ENCODE results near the gene CIDEB.

The CIDEB gene

DNA sequence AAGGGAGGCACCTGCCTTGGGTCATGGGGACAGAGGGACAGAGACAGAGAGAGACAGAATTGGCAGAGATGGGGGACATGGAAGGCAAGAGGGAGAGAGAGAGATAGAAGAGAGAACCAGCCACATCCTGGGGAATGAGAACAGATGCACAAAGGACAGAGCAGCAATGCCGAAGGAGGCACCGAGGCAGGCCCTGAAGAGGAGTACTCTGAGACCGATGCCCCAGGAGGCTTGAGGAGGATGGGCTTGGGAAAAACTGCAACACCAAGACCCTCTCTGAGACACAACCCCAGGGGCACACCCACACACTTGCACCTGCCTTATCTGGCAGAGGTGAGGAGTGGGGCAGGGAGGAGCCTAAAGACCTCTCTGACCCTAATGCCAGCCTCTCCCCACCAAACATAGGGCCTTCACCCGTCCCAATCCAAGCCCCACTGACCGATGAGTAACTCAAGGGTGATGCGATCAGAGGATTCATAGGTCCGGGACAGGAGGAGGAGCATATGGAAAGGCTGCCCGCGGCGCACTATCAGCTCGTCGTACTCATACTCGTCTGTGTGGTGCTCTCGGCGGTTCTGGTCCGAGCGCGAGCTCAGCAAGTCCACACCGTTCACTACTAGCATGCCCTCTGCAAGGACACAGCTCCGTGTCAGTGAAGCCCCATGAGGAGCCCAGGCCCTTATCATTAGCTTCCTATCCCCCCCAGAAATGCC lies 46.4 kb downstream of the CIDEB start:
- no peak overlapping the region for H3K9ac ChIP-seq (ENCODE audit: low read depth, low read length)
- no peak overlapping the region for H3K27ac ChIP-seq (ENCODE audit: low read length)

DNA sequence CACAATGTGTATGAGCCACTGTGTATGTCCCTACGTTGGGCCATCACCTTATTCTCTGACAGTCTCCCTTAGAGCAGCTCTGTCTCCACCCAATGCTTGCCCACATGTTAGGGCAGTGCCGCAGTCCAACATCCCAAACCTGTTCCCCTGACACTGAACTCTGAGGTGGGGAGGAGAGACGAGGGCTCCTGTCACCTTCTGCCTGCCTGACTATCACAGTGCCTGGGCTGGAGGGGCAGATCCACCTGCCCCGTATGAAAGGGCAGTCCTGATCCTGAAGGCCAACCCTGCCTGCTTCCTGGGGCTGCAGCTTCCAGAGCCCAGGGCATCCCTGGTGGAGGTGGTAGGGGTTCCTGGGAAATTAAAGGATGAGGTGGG lies 47.0 kb downstream of the CIDEB start:
- H3K27ac ChIP-seq (ENCODE audit: low read length) = no peak overlapping the region
- no peak overlapping the region for H3K9ac ChIP-seq (ENCODE audit: low read depth, low read length)
- H3K9me3 ChIP-seq (ENCODE audit: insufficient read depth, low read depth, low read length) = no peaks in the 10 kb centered on the region
- peaks cover 4% of the 10 kb centered on the region; the same call in 1 of the 2 replicates for H3K4me1 ChIP-seq (ENCODE audit: insufficient read depth, low read length)
- H3K4me3 ChIP-seq (ENCODE audit: low read length) = no peak overlapping the region
- H3K27me3 ChIP-seq (ENCODE audit: insufficient read depth, low read length) = no peaks in the 10 kb centered on the region
- no peaks in the 10 kb centered on the region for H3K36me3 ChIP-seq (ENCODE audit: insufficient read depth, low read depth, low read length)

More for the DNA sequence above, 46.4 kb downstream of the CIDEB start:
- Histone ChIP-seq H3K36me3 (ENCODE audit: insufficient read depth, low read depth, low read length) (no peaks in the 10 kb centered on the region), H3K27me3 (ENCODE audit: insufficient read depth, low read length) (no peaks in the 10 kb centered on the region), H3K9me3 (ENCODE audit: insufficient read depth, low read depth, low read length) (no peaks in the 10 kb centered on the region), H3K4me3 (ENCODE audit: low read length) (no peak overlapping the region), H3K4me1 (ENCODE audit: insufficient read depth, low read length) (peaks cover 4% of the 10 kb centered on the region; the same call in 1 of the 2 replicates)

DNA sequence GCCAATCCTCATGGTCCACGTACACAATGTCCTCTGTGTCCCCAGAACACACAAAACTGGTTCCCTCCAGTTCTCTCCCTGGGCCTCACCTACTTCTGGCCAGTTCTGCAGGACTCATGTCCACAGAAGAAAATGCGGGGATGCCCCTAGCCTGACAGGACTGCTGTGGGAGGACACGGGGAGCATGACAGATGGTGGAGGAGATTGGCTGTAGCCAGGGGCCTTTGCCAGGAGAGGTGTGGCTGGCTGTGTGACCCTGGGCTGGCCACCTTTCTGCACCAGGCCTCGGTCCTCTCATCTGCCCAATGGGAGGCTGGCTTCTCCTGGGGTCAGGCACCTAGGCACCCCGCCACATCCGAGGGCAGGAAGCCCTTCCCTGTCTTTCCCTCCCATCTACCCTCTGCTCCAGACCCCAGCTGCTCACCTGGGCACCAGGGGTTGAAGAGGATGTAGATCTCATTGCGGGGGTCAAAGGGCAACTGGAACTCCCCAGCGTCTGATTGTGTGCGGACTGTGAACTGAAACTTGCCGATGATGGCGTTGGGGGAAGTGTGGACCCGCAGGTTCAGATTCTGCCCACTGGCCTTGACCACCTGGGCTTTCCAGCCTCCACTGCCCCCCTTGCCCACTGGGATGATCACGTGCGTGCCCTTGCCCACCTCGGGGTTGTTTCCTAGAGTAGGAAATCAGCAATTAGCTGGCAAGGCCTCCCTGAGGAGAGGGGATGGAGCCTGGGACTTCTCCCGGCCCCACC lies 47.6 kb downstream of the CIDEB start:
- Histone ChIP-seq H3K4me1 (ENCODE audit: insufficient read depth, low read length) (peaks cover 4% of the 10 kb centered on the region; the same call in 1 of the 2 replicates), H3K9ac (ENCODE audit: low read depth, low read length) (no peak overlapping the region; the same call in 1 of the 2 replicates), H3K36me3 (ENCODE audit: insufficient read depth, low read depth, low read length) (no peaks in the 10 kb centered on the region), H3K27ac (ENCODE audit: low read length) (no peak overlapping the region), H3K4me3 (ENCODE audit: low read length) (no peak overlapping the region), H3K9me3 (ENCODE audit: insufficient read depth, low read depth, low read length) (no peaks in the 10 kb centered on the region), H3K27me3 (ENCODE audit: insufficient read depth, low read length) (no peaks in the 10 kb centered on the region)

DNA sequence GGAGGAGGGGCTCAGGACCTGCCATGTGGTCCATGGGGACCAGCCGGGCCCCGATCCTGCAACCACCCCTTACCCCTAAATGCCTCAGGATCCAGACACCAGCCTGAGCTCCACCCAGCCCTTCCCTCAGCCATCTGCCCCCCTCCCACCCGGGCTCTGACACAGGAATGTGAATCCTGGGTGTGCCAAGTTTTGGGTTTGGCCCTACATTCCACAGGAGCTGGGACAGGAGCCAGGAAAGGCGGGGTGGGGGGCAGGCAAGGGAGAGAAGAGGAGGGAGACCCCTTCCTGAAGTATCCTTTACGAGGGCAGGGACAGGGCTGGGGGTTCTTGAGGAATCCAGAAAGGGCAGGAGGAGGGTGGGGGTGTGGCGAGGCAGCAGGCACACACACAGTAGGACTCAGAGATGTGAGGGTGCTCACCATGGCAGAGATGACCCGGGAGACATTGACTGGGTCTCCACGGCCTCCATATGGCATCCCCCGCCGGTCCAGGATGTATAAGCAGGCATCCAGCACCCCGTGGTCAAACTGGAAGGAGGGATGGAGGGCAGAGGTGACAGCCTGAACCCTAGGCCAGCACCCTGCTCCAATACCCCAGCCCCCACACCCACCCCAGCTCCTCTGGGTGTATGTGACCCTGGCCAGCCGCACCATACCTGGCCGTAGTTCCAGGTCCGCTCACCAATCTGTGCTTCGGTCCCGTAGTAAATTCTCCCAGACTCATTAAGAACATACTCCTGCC lies 48.3 kb downstream of the CIDEB start:
- H3K27me3 ChIP-seq (ENCODE audit: insufficient read depth, low read length) = no peaks in the 10 kb centered on the region
- no peaks in the 10 kb centered on the region for H3K9me3 ChIP-seq (ENCODE audit: insufficient read depth, low read depth, low read length)
- no peaks in the 10 kb centered on the region for H3K36me3 ChIP-seq (ENCODE audit: insufficient read depth, low read depth, low read length)
- H3K27ac ChIP-seq (ENCODE audit: low read length) = no peak overlapping the region
- H3K9ac ChIP-seq (ENCODE audit: low read depth, low read length) = no peak overlapping the region
- H3K4me3 ChIP-seq (ENCODE audit: low read length) = no peak overlapping the region
- peaks cover 4% of the 10 kb centered on the region; the same call in 1 of the 2 replicates for H3K4me1 ChIP-seq (ENCODE audit: insufficient read depth, low read length)

DNA sequence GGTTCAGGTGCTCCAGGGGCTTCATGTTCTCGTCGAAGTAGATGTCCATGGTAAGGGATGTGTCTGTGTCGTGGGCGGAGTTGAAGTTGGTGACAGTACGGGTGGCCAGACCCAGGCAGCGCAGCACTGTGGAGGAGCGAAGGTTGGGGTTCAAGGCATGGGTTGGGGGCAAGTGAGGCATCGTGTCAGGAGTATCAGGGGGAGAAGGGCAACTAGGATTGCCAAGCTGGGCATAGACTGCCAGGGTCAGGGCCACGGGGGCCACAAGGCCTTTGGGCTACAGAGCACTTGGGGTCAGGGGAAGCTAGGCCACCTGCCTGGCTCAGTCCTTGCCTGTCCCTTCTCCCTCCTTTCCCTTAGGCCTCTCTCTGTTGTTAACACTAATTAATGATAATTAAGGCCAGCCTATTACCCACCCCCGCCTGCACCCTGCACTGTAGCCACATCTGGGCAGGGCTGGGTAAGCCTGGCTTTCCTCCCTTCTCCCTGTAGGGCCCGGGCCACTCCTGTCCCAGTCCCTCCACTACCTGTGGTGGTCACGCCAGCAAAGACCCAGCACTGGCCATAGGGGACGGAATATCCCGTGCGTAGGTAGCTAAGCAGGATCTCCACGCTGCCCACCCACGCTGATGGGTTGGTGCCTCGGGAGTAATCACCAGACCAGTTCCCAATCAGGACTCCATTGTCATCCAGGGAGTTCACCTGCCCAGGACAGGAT lies 49.1 kb downstream of the CIDEB start:
- H3K27me3 ChIP-seq (ENCODE audit: insufficient read depth, low read length) = no peaks in the 10 kb centered on the region
- H3K36me3 ChIP-seq (ENCODE audit: insufficient read depth, low read depth, low read length) = no peaks in the 10 kb centered on the region
- no peak overlapping the region for H3K9ac ChIP-seq (ENCODE audit: low read depth, low read length)
- H3K4me1 ChIP-seq (ENCODE audit: insufficient read depth, low read length) = 0 out of 2 replicates have a peak, but pooled peaks cover under 1% of the 10 kb centered on the region
- no peak overlapping the region for H3K27ac ChIP-seq (ENCODE audit: low read length)
- H3K9me3 ChIP-seq (ENCODE audit: insufficient read depth, low read depth, low read length) = no peaks in the 10 kb centered on the region
- no peak overlapping the region for H3K4me3 ChIP-seq (ENCODE audit: low read length)

DNA sequence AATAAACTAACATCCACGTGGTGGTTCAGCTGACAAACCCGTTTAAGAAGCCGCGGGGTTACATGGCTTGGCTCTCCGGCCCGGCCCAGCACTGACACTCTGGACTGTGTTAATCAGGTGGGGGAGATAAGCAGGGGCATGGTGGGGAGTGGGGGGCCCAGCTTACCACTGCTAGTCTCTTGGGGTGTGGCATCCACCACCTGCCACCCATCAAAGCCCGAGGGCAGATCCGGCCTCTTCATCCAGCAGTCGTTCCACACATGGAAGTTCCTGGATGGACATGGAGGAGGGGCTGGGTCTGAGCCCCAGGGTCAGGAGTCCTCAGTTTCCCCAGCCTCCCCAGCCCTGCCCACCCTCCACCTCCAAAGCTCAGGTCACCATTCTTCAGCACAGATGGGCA lies 49.7 kb downstream of the CIDEB start:
- no peak overlapping the region for H3K9ac ChIP-seq (ENCODE audit: low read depth, low read length)
- no peak overlapping the region for H3K4me3 ChIP-seq (ENCODE audit: low read length)
- no peaks in the 10 kb centered on the region for H3K9me3 ChIP-seq (ENCODE audit: insufficient read depth, low read depth, low read length)
- no peak overlapping the region for H3K27ac ChIP-seq (ENCODE audit: low read length)
- no peaks in the 10 kb centered on the region for H3K4me1 ChIP-seq (ENCODE audit: insufficient read depth, low read length)
- H3K27me3 ChIP-seq (ENCODE audit: insufficient read depth, low read length) = no peaks in the 10 kb centered on the region
- H3K36me3 ChIP-seq (ENCODE audit: insufficient read depth, low read depth, low read length) = no peaks in the 10 kb centered on the region

DNA sequence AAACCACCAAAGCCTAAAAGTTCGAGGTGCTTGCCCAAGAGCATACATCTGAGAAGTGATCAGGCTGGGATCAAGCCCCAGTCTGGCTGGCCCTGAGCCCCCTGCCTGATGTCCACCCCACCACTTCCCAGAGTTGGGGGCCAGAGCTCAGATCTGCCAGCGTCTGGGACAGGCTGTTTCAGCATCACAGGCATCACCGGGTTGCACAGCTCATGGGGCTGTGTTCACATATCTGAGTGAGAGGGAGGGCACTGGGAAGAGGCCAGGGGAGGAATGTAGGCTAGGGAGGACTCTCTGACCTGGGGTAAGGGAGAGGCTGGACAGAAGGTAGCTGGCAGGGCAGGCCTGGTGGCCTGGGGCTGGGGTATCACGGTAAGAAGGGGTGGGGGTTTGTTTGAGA lies 50.8 kb downstream of the CIDEB start:
- no peak overlapping the region for H3K9ac ChIP-seq (ENCODE audit: low read depth, low read length)

DNA sequence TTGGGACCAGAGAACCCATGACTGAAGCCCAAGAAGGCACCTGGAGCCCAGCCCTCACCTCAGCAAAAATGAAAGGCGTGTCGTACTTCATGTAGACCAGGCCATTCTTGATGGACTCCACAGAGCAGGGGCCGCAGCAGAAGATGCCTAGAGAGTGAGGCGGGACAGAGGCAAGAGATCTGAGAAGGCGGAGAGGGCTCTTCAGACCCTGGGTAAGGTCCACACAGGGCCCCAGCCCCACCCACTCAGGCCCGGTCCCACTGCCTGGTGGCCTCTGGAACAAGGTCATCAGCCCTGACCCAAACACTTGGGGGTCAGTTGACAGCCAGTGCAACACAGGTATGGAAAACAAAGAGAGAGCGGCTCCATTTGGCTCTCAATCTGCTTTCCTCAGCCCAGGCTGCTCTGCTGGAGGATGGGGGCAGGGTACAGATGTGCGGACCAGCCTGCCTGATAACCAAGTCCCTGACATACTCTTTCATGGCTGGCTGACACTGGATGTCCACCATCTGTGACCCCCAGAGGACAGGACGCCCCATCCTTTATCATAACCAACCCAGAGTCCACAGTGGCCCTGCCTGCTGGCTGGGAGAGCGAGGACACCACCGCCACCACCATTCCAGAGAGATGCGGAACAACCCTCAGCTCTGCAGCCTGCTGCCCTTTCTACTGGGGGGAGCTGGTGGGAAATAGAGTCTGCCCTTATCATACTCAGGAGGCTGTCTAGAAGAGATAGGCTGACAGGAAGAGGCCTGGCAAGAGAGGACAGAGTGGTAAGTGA lies 51.7 kb downstream of the CIDEB start:
- Histone ChIP-seq H3K36me3 (ENCODE audit: insufficient read depth, low read depth, low read length) (no peaks in the 10 kb centered on the region), H3K27me3 (ENCODE audit: insufficient read depth, low read length) (no peaks in the 10 kb centered on the region), H3K9ac (ENCODE audit: low read depth, low read length) (no peak overlapping the region), H3K4me1 (ENCODE audit: insufficient read depth, low read length) (no peaks in the 10 kb centered on the region), H3K9me3 (ENCODE audit: insufficient read depth, low read depth, low read length) (no peaks in the 10 kb centered on the region), H3K27ac (ENCODE audit: low read length) (no peak overlapping the region), H3K4me3 (ENCODE audit: low read length) (no peak overlapping the region)

More for the DNA sequence above, 50.8 kb downstream of the CIDEB start:
- H3K9me3 ChIP-seq (ENCODE audit: insufficient read depth, low read depth, low read length) = no peaks in the 10 kb centered on the region
- no peaks in the 10 kb centered on the region for H3K27me3 ChIP-seq (ENCODE audit: insufficient read depth, low read length)
- H3K4me1 ChIP-seq (ENCODE audit: insufficient read depth, low read length) = no peaks in the 10 kb centered on the region
- H3K4me3 ChIP-seq (ENCODE audit: low read length) = no peak overlapping the region
- H3K36me3 ChIP-seq (ENCODE audit: insufficient read depth, low read depth, low read length) = no peaks in the 10 kb centered on the region
- no peak overlapping the region for H3K27ac ChIP-seq (ENCODE audit: low read length)

DNA sequence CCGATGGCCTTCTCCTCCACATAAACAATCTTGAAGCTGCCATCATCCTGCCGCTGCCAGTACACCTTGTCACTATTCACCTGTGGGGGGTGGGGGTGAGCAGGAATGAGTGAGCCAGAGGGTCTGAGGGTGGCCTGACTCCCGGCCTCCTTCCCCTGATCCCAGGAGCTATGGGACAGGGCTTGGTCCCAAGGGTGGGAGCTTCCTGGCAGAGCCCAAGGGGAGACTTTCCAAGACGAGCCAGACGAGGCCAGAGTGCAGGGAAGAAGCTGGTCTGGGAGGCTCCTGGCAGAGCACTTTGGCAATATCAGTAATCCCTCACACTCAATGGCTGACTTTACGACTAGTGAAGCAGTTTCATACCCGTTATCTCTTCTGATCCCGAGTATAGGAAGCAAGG lies 52.3 kb downstream of the CIDEB start:
- no peaks in the 10 kb centered on the region for H3K9me3 ChIP-seq (ENCODE audit: insufficient read depth, low read depth, low read length)
- H3K4me3 ChIP-seq (ENCODE audit: low read length) = no peak overlapping the region
- H3K27me3 ChIP-seq (ENCODE audit: insufficient read depth, low read length) = no peaks in the 10 kb centered on the region
- no peak overlapping the region for H3K9ac ChIP-seq (ENCODE audit: low read depth, low read length)
- H3K27ac ChIP-seq (ENCODE audit: low read length) = no peak overlapping the region
- no peaks in the 10 kb centered on the region for H3K36me3 ChIP-seq (ENCODE audit: insufficient read depth, low read depth, low read length)
- H3K4me1 ChIP-seq (ENCODE audit: insufficient read depth, low read length) = no peaks in the 10 kb centered on the region

Measured in iPS-20b (cell line).